ENCODE results near the gene SESTD1. TPM values are rescaled to one million over a fixed set of nuclear protein-coding genes. Genes with fewer than 3 reads are reported as not detected.

The SESTD1 gene
- 15.3 and 20.5 TPM in 2 replicates for total RNA-seq

GRCh38 chr2:179264368-179265081, at the start of gene SESTD1:
Gene SESTD1, minus strand, starts transcription at chr2:179264832. Its CDS starts 72,991 bp downstream, at chr2:179191841.
- FAIRE-seq (no peak), DNase-seq (ENCODE audit: low read depth) (no peak)
- TF ChIP-seq CTCF (IDR thresholded peaks at IDR 0.05; ENCODE audit: insufficient read depth, low read length, severe bottlenecking): no peak
- no peaks in the 10 kb centered on the region for H3K36me3 ChIP-seq (ENCODE audit: control insufficient read depth, insufficient read depth, low read length)
- H3K4me3 ChIP-seq (ENCODE audit: low read depth, low read length): peak within 1 kb of the TSS; percentile 66
- H3K27me3 ChIP-seq (ENCODE audit: control insufficient read depth, insufficient read depth, low read length): no peaks in the 10 kb centered on the region

- Histone ChIP-seq H3K4me3 (ENCODE audit: low read depth, low read length) (no peak overlapping the region), H3K27me3 (ENCODE audit: control insufficient read depth, insufficient read depth, low read length) (no peaks in the 10 kb centered on the region), H3K36me3 (ENCODE audit: control insufficient read depth, insufficient read depth, low read length) (no peaks in the 10 kb centered on the region)
- no peak for TF ChIP-seq CTCF (IDR thresholded peaks at IDR 0.05; ENCODE audit: insufficient read depth, low read length, severe bottlenecking)
- DNase-seq (ENCODE audit: low read depth): no peak
- no peak for FAIRE-seq
Observed at GRCh38 chr2:179313057-179313456, 48.4 kb upstream of the SESTD1 start.

- Histone ChIP-seq H3K4me3 (ENCODE audit: low read depth, low read length) (no peak overlapping the region), H3K27me3 (ENCODE audit: control insufficient read depth, insufficient read depth, low read length) (no peaks in the 10 kb centered on the region), H3K36me3 (ENCODE audit: control insufficient read depth, insufficient read depth, low read length) (no peaks in the 10 kb centered on the region)
- no peak for TF ChIP-seq CTCF (IDR thresholded peaks at IDR 0.05; ENCODE audit: insufficient read depth, low read length, severe bottlenecking)
- FAIRE-seq: no peak
- DNase-seq (ENCODE audit: low read depth): no peak
Observed at GRCh38 chr2:179311101-179311500, 46.5 kb upstream of the SESTD1 start.

GRCh38 chr2:179307616-179308371, 43.2 kb upstream of the SESTD1 start:
- DNase-seq (ENCODE audit: low read depth) (no peak), FAIRE-seq (peak; percentile 52)
- TF ChIP-seq CTCF (IDR thresholded peaks at IDR 0.05; ENCODE audit: insufficient read depth, low read length, severe bottlenecking): no peak

GRCh38 chr2:179305125-179305524, 40.5 kb upstream of the SESTD1 start:
- FAIRE-seq: no peak
- TF ChIP-seq CTCF (IDR thresholded peaks at IDR 0.05; ENCODE audit: insufficient read depth, low read length, severe bottlenecking): no peak
- Histone ChIP-seq H3K27me3 (ENCODE audit: control insufficient read depth, insufficient read depth, low read length) (no peaks in the 10 kb centered on the region), H3K36me3 (ENCODE audit: control insufficient read depth, insufficient read depth, low read length) (no peaks in the 10 kb centered on the region), H3K4me3 (ENCODE audit: low read depth, low read length) (no peak overlapping the region)
- DNase-seq (ENCODE audit: low read depth): no peak

More at GRCh38 chr2:179307616-179308371, 43.2 kb upstream of the SESTD1 start:
- no peaks in the 10 kb centered on the region for H3K36me3 ChIP-seq (ENCODE audit: control insufficient read depth, insufficient read depth, low read length)
- H3K27me3 ChIP-seq (ENCODE audit: control insufficient read depth, insufficient read depth, low read length): no peaks in the 10 kb centered on the region
- H3K4me3 ChIP-seq (ENCODE audit: low read depth, low read length): no peak overlapping the region

Data from bronchial epithelial cell (primary cell).